Upper lobe of right lung (tissue), 1 donor: ENCODE measurements around the gene GNAI3. TPM values are rescaled to one million over a fixed set of nuclear protein-coding genes. Genes with fewer than 3 reads are reported as not detected.

Experiments used
- ATAC-seq: fragments of 200-7000 bp; cut with Tn5 transposase; one replicate; pipeline ENCODE4 v1.9.1; 2020; ENCODE audit warnings: mild to moderate bottlenecking, moderate library complexity
- DNase-seq: peaks from one replicate; pipeline ENCODE4 v3.0.0-alpha.2; 2020
- H3K27ac ChIP-seq: fragments of 200-600 bp; one replicate; pipeline ENCODE4 v1.8.0; 2022
- H3K27me3 ChIP-seq: fragments of 200-600 bp; one replicate; pipeline ENCODE4 v1.8.0; 2022; ENCODE audit warnings: mild to moderate bottlenecking
- H3K36me3 ChIP-seq: fragments of 200-600 bp; one replicate; pipeline ENCODE4 v1.8.0; 2022
- H3K4me1 ChIP-seq: fragments of 200-600 bp; one replicate; pipeline ENCODE4 v1.8.0; 2022
- H3K4me3 ChIP-seq: fragments of 200-600 bp; one replicate; pipeline ENCODE4 v1.8.0; 2022; ENCODE audit warnings: mild to moderate bottlenecking
- H3K9me3 ChIP-seq: fragments of 200-600 bp; one replicate; pipeline ENCODE4 v1.8.0; 2022
- CTCF ChIP-seq: fragments of 200-600 bp; IDR thresholded peaks from one replicate; pipeline ENCODE4 v1.8.0; 2022; ENCODE audit warnings: antibody characterized with exemption
- intact Hi-C: fragments of 100-400 bp; cut with DNase I; formaldehyde crosslinking; loops from one replicate; pipeline ENCODE4 v1.11.0; 2022
- total RNA-seq: library from RNA; stranded (reverse); fragmentation: NEBNext Ultra II Directional; extraction: Animal tissue kit (Norgen Biotek cat#: 25700); gene quantifications from one replicate; pipeline ENCODE4 v1.2.1, GENCODE V29; 2021
- donor health status: DM: no; HTN: yes; CAD: no; lungs with severe emphysema.

Gene GNAI3
- total RNA-seq, 1 donor from 2014 or later = 6.9 TPM

GRCh38 chr1:109611308-109611990 is 63.0 kb downstream of the GNAI3 start:
- peaks cover 7% of the 10 kb centered on the region for H3K4me1 ChIP-seq
- no peak overlapping the region for H3K4me3 ChIP-seq
- DNase-seq (no peak), ATAC-seq (no peak)
- no peaks in the 10 kb centered on the region for H3K27me3 ChIP-seq
- no peaks in the 10 kb centered on the region for H3K9me3 ChIP-seq
- no peak overlapping the region for H3K27ac ChIP-seq
- intact Hi-C loops = no loop called here
- no peaks in the 10 kb centered on the region for H3K36me3 ChIP-seq
- TF ChIP-seq CTCF = no peak

GRCh38 chr1:109613361-109614147 is 65.1 kb downstream of the GNAI3 start:
- DNase-seq (no peak), ATAC-seq (no peak)
- intact Hi-C loops = no loop called here
- Histone ChIP-seq H3K9me3 (no peaks in the 10 kb centered on the region), H3K36me3 (no peaks in the 10 kb centered on the region), H3K27ac (peak overlapping the region; percentile 26), H3K4me3 (no peak overlapping the region), H3K27me3 (no peaks in the 10 kb centered on the region), H3K4me1 (peaks cover 12% of the 10 kb centered on the region)
- TF ChIP-seq CTCF = no peak

- H3K4me1 ChIP-seq = peaks cover 20% of the 10 kb centered on the region
- no peaks in the 10 kb centered on the region for H3K36me3 ChIP-seq
- ATAC-seq (peak; percentile 78), DNase-seq (no peak)
- intact Hi-C loops = no loop called here
- no peak for TF ChIP-seq CTCF
- H3K9me3 ChIP-seq = no peaks in the 10 kb centered on the region
- peak overlapping the region; percentile 68 for H3K27ac ChIP-seq
- no peaks in the 10 kb centered on the region for H3K27me3 ChIP-seq
- H3K4me3 ChIP-seq = no peak overlapping the region
Measured at GRCh38 chr1:109615879-109616278, 67.5 kb downstream of the GNAI3 start.

- TF ChIP-seq CTCF = no peak
- peak overlapping the region; percentile 68 for H3K27ac ChIP-seq
- no peaks in the 10 kb centered on the region for H3K9me3 ChIP-seq
- H3K4me3 ChIP-seq = no peak overlapping the region
- DNase-seq = no peak
- intact Hi-C loops = no loop called here
- H3K27me3 ChIP-seq = no peaks in the 10 kb centered on the region
- ATAC-seq = no peak
- H3K36me3 ChIP-seq = no peaks in the 10 kb centered on the region
- H3K4me1 ChIP-seq = peaks cover 21% of the 10 kb centered on the region
Measured at GRCh38 chr1:109616391-109616790, 68.0 kb downstream of the GNAI3 start.

GRCh38 chr1:109617291-109617801 is 68.9 kb downstream of the GNAI3 start:
- no peaks in the 10 kb centered on the region for H3K36me3 ChIP-seq
- H3K27me3 ChIP-seq = no peaks in the 10 kb centered on the region
- H3K27ac ChIP-seq = peak overlapping the region; percentile 68
- H3K4me1 ChIP-seq = peaks cover 28% of the 10 kb centered on the region
- no peak for DNase-seq
- no peak for TF ChIP-seq CTCF
- intact Hi-C loops = no loop called here
- H3K4me3 ChIP-seq = no peak overlapping the region
- ATAC-seq = peak; percentile 24
- H3K9me3 ChIP-seq = no peaks in the 10 kb centered on the region
